ENCODE measurements around the gene ABCC6.

- no peak for TF ChIP-seq SMC3 (conservative IDR thresholded peaks at IDR 0.05; ENCODE audit: poor library complexity)
- TF ChIP-seq EZH2 (IDR thresholded peaks at IDR 0.05; ENCODE audit: borderline replicate concordance, insufficient read depth, low read length, poor library complexity, severe bottlenecking) = no peak
- TF ChIP-seq CTCF (IDR thresholded peaks at IDR 0.05; ENCODE audit: poor library complexity, severe bottlenecking) = no peak
- TF ChIP-seq EP300 (conservative IDR thresholded peaks at IDR 0.05; ENCODE audit: poor library complexity, severe bottlenecking) = no peak
- no peak for TF ChIP-seq POLR2AphosphoS5 (IDR thresholded peaks at IDR 0.05)
- TF ChIP-seq REST (IDR thresholded peaks at IDR 0.05; ENCODE audit: borderline replicate concordance) = no peak
Measured at GRCh38 chr16:16183562-16183961, 39.7 kb downstream of the ABCC6 start.

Measured in neural cell (in vitro differentiated cells).